K562 (cell line): ENCODE data around the gene GAPVD1. TPM values are rescaled to one million over a fixed set of nuclear protein-coding genes. Genes with fewer than 3 reads are reported as not detected.

Source experiments
- ATAC-seq: fragments of 200-7000 bp; cut with Tn5 transposase; 3 replicates; pipeline ENCODE4 v1.9.1; 2020; ENCODE audit warnings: moderate library complexity
- BruUV-seq: library from RNA; stranded (reverse); fragments of 400-500 nt; replicated peaks from 2 replicates; lab custom pipeline; 2021; lab: Mats Ljungman, UMichigan
- CTCF ChIA-PET: fragments of 300-600 bp; formaldehyde crosslinking; extraction: SDS; loops from one replicate; lab custom pipeline; 2021; ENCODE audit warnings: low intra/inter-chr PET ratio; lab: Yijun Ruan, JAX
- POLR2A ChIA-PET: fragments of 300-600, 350-650 bp; sonication (Branson Sonifier 250); formaldehyde crosslinking; extraction: SDS; loops from one replicate; lab custom pipeline; 2021; ENCODE audit warnings: antibody characterized with exemption, inconsistent platforms; lab: Yijun Ruan, JAX
- DNase-seq, 4 experiments: peaks; one replicate each; pipeline versions ENCODE4 v3.0.0 to v3.0.0-alpha.2; 2011 to 2018; ENCODE audit warnings: low spot score in 3 of 4, mixed read lengths in 3 of 4; ENCODE audit errors: extremely low read depth in 1 of 4
- FAIRE-seq: peaks from 2 replicates; lab custom pipeline; 2011; peaks lifted over from hg19 to GRCh38; lab: Jason Lieb, UNC
- H2AFZ ChIP-seq: 2 replicates; pipeline ENCODE4 v1.6.0; 2011; ENCODE audit warnings: low read depth, low read length, control low read depth, inconsistent platforms
- H3K27ac ChIP-seq: fragments of 200-600 bp; 3 replicates; pipeline ENCODE4 v1.8.0; 2011; ENCODE audit warnings: low read depth, mild to moderate bottlenecking, control low read depth, inconsistent platforms, low read length, moderate library complexity, mixed read lengths; ENCODE audit errors: extremely low read depth
- H3K27me3 ChIP-seq, 2 experiments: fragments of 300-600 bp in 1 of 2; 2 replicates in 1 of 2; 3 replicates in 1 of 2; pipeline versions ENCODE4 v1.6.0 to v1.8.0; 2011; ENCODE audit warnings: inconsistent platforms in 2 of 2, low read length in 2 of 2, mild to moderate bottlenecking in 1 of 2, mixed read lengths in 1 of 2, moderate library complexity in 1 of 2; ENCODE audit not compliant: control insufficient read depth in 2 of 2, insufficient read depth in 2 of 2
- H3K36me3 ChIP-seq: fragments of 300-600 bp; 3 replicates; pipeline ENCODE4 v1.8.0; 2011; ENCODE audit warnings: mild to moderate bottlenecking, low read length, inconsistent platforms; ENCODE audit not compliant: control insufficient read depth, insufficient read depth
- H3K4me1 ChIP-seq, 2 experiments: fragments of 200-600 bp in 1 of 2; replicated peaks in 1 of 2; 2 replicates in 1 of 2; 3 replicates in 1 of 2; pipeline versions ENCODE4 v1.5.1 to v1.8.0; 2011; ENCODE audit warnings: inconsistent platforms in 2 of 2, low read length in 2 of 2, mild to moderate bottlenecking in 1 of 2, mixed read lengths in 1 of 2, moderate library complexity in 1 of 2; ENCODE audit not compliant: control insufficient read depth in 2 of 2, insufficient read depth in 2 of 2
- H3K4me2 ChIP-seq: 2 replicates; pipeline ENCODE4 v1.6.1; 2011; ENCODE audit warnings: low read length, control low read depth, inconsistent platforms, mixed read lengths; ENCODE audit not compliant: insufficient read depth
- H3K4me3 ChIP-seq: fragments of 200-600 bp; sonication (generic), shearing (Covaris generic); 2 replicates; pipeline ENCODE4 v1.5.1; 2016; ENCODE audit warnings: control low read depth, inconsistent platforms
- H3K79me2 ChIP-seq: fragments of 200-600 bp; 3 replicates; pipeline ENCODE4 v1.8.0; 2011; ENCODE audit warnings: low read length, inconsistent platforms; ENCODE audit not compliant: control insufficient read depth, insufficient read depth
- H3K9ac ChIP-seq, 2 experiments: 2 replicates each; pipeline versions ENCODE4 v1.6.0 to v1.6.1; 2011; ENCODE audit warnings: low read depth in 2 of 2, low read length in 2 of 2, control low read depth in 1 of 2, inconsistent platforms in 1 of 2, mild to moderate bottlenecking in 1 of 2, mixed read lengths in 1 of 2; ENCODE audit not compliant: insufficient read depth in 1 of 2
- H3K9me1 ChIP-seq: one replicate; pipeline ENCODE4 v1.6.0; 2011; ENCODE audit warnings: inconsistent platforms, mild to moderate bottlenecking, low read length, moderate library complexity; ENCODE audit not compliant: control insufficient read depth, insufficient read depth
- H3K9me3 ChIP-seq: replicated peaks from 2 replicates; pipeline ENCODE4 v1.5.1; 2011; ENCODE audit warnings: low read depth, low read length, inconsistent platforms; ENCODE audit not compliant: control insufficient read depth, insufficient read depth
- H4K20me1 ChIP-seq: replicated peaks from 2 replicates; pipeline ENCODE4 v1.6.1; 2011; ENCODE audit warnings: low read length, inconsistent platforms, mixed read lengths; ENCODE audit not compliant: control insufficient read depth, insufficient read depth
- CEBPG ChIP-seq, 3 experiments: fragments of 200-800 bp in 1 of 3; sonication (Bioruptor generic) in 1 of 3; sonication (generic) in 1 of 3; formaldehyde crosslinking in 1 of 3; IDR thresholded peaks in 2 of 3; conservative IDR thresholded peaks in 1 of 3; 2 replicates each; pipeline versions ENCODE4 v1.6.1 to v1.8.0; 2016 to 2022; ENCODE audit warnings: missing compliant biosample characterization in 2 of 3, missing genetic modification characterization in 2 of 3, mild to moderate bottlenecking in 1 of 3, missing genetic modification reagents in 1 of 3
- NELFE ChIP-seq: IDR thresholded peaks from 2 replicates; pipeline ENCODE4 v1.6.1; 2011; ENCODE audit warnings: mild to moderate bottlenecking; ENCODE audit not compliant: insufficient read depth, insufficient read length
- STAT5B ChIP-seq: fragments of 250-450 bp; sonication (Bioruptor Pico); IDR thresholded peaks from 2 replicates; pipeline ENCODE4 v1.8.0; 2021; ENCODE audit warnings: mild to moderate bottlenecking, inconsistent platforms
- WGBS: fragments of 100-300 bp; shearing (Covaris generic); methylation state at CpG from one replicate; pipeline ENCODE4 v1.1.6; 2016; ENCODE audit warnings: low coverage, mixed read lengths; ENCODE audit not compliant: insufficient coverage; ENCODE audit errors: missing lambda C conversion rate; 5-methylcytosine and 5-hydroxymethylcytosine counted together
- in situ Hi-C: fragments of 300-500 bp; cut with MboI; formaldehyde crosslinking; loops from 4 replicates; pipeline ENCODE4 v1.15.0; 2018; ENCODE audit warnings: inconsistent platforms, mixed read lengths
- intact Hi-C: fragments of 100-400 bp; cut with micrococcal nuclease; formaldehyde crosslinking; loops from 2 replicates; pipeline ENCODE4 v1.14.2; 2022
- polyA plus RNA-seq, 8 experiments: library from polyadenylated mRNA; depleted of rRNA in 4 of 8; stranded (reverse) in 5 of 8; unstranded in 3 of 8; fragments of >200 nt; fragmentation: Nextera tagmentation in 2 of 8; fragmentation: Illumina TruSeq in 1 of 8; extraction: Ambion mirVana in 2 of 8; extraction: Trizol in 1 of 8; gene quantifications; 2 replicates each; pipeline versions ENCODE4 v1.2.1 to v1.2.3, GENCODE V29; 2011 to 2014; ENCODE audit warnings: inconsistent platforms in 1 of 8, missing spikeins in 1 of 8
- total RNA-seq, 7 experiments: library from RNA; depleted of rRNA in 6 of 7; stranded (reverse); fragments of >200 nt in 6 of 7; fragmentation: Illumina TruSeq in 2 of 7; extraction: Trizol in 2 of 7; gene quantifications; 2 replicates each; pipeline versions ENCODE4 v1.2.1 to v1.2.3, GENCODE V29; 2011 to 2021; ENCODE audit warnings: low replicate concordance in 1 of 7
- TF ChIP-seq, protein P1 (sequence below), 2 experiments: fragments of 450-650 bp in 1 of 2; sonication (generic) in 1 of 2; formaldehyde crosslinking in 1 of 2; IDR thresholded peaks in 1 of 2; conservative IDR thresholded peaks in 1 of 2; 2 replicates each; pipeline versions ENCODE4 v1.6.1 to v1.8.1; 2016 to 2023; ENCODE audit warnings: mild to moderate bottlenecking in 2 of 2, moderate library complexity in 2 of 2, inconsistent platforms in 1 of 2, missing genetic modification reagents in 1 of 2

GAPVD1 gene
- total and polyA plus RNA-seq, 9 of the 15 experiments (the other 6 are each of a cell fraction or from before 2014, with no cell fraction given), result 9.5 to 66.1 (median 45.5) TPM

GRCh38 chr9:125325826-125326225 is 64.2 kb downstream of the GAPVD1 start:
- H3K79me2 ChIP-seq, result no peaks in the 10 kb centered on the region
- H3K27ac ChIP-seq, result no peak overlapping the region
- H3K4me2 ChIP-seq, result no peak overlapping the region
- ATAC-seq, result no peak
- FAIRE-seq, result no peak
- BruUV-seq, result no TSS peak
- no peaks in the 10 kb centered on the region for H4K20me1 ChIP-seq
- ChIA-PET POLR2A (interaction anchor here (1.0 to 2.3 kb wide), 4 partner anchors 10 to 43 kb away, joined by 3 to 13 read pairs (median 6); no protein-coding TSS in a partner anchor), CTCF (no interaction called here)
- H2AFZ ChIP-seq, result no peak overlapping the region
- TF ChIP-seq CEBPG (CRISPR knock-in tag; IDR thresholded peaks at IDR 0.05) (no peak), CEBPG (tag; conservative IDR thresholded peaks at IDR 0.05 in 1 of 2, IDR thresholded peaks at IDR 0.05 in 1 of 2) (peak in 1 of 2 experiments; percentile 59; a peak in 2 of 4 replicates), NELFE (no peak), STAT5B (CRISPR knock-in tag) (no peak)
- TF ChIP-seq, protein P1, sequence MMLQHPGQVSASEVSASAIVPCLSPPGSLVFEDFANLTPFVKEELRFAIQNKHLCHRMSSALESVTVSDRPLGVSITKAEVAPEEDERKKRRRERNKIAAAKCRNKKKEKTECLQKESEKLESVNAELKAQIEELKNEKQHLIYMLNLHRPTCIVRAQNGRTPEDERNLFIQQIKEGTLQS (IDR thresholded peaks at IDR 0.05), result 0 out of 2 replicates have a peak, but pooled peaks have one; percentile 19
- TF ChIP-seq, protein P1 (CRISPR knock-in tag; conservative IDR thresholded peaks at IDR 0.05), result no peak
- H3K9ac ChIP-seq, result no peak overlapping the region
- peaks cover 69% of the 10 kb centered on the region for H3K36me3 ChIP-seq
- H3K9me3 ChIP-seq, result no peaks in the 10 kb centered on the region
- peak in 1 of 4 experiments; percentile 21 for DNase-seq
- intact Hi-C loops, result no loop called here
- H3K27me3 ChIP-seq, result no peaks in the 10 kb centered on the region
- H3K9me1 ChIP-seq, result no peaks in the 10 kb centered on the region
- in situ Hi-C loops, result no loop called here
- 77% methylated on average over 2 of the region's 2 CpGs for WGBS
- no peak overlapping the region for H3K4me3 ChIP-seq
- H3K4me1 ChIP-seq, result no peaks in the 10 kb centered on the region
